SK-N-SH treated with all-trans-retinoic acid at 6 μM for 48 hours (cell line): ENCODE measurements around the gene INO80B.

Source experiments
- CREB5 ChIP-seq: fragments of 250-450 bp; sonication (Bioruptor Pico); IDR thresholded peaks from 2 replicates; pipeline ENCODE4 v1.5.1; 2020; ENCODE audit warnings: low read depth, mild to moderate bottlenecking, moderate library complexity
- PATZ1 ChIP-seq: fragments of 250-450 bp; sonication (Bioruptor Pico); IDR thresholded peaks from 2 replicates; pipeline ENCODE4 v1.8.0; 2020; ENCODE audit warnings: mild to moderate bottlenecking, moderate library complexity, borderline replicate concordance
- ZC3H10 ChIP-seq: fragments of 250-450 bp; sonication (Bioruptor Pico); IDR thresholded peaks from 2 replicates; pipeline ENCODE4 v1.5.1; 2021; ENCODE audit warnings: mild to moderate bottlenecking, moderate library complexity

GRCh38 chr2:74424139-74424992, 30.5 kb upstream of the INO80B start:
- no peak for TF ChIP-seq CREB5
- no peak for TF ChIP-seq PATZ1 (CRISPR knock-in tag)
- no peak for TF ChIP-seq ZC3H10 (CRISPR knock-in tag)
